SK-N-MC (cell line): Measurements from ENCODE around the gene AMOT.

Source experiments
- EZH2 ChIP-seq: fragments of 200-600 bp; sonication (generic); IDR thresholded peaks from one replicate; pipeline ENCODE4 v1.6.1; 2017; ENCODE audit warnings: antibody characterized with exemption
- POLR2AphosphoS5 ChIP-seq: IDR thresholded peaks from 2 replicates; pipeline ENCODE4 v1.6.1; 2012; ENCODE audit warnings: mild to moderate bottlenecking, low read depth, low read length, borderline replicate concordance

- TF ChIP-seq EZH2 = no peak
- TF ChIP-seq POLR2AphosphoS5 = 0 out of 2 replicates have a peak, but pooled peaks have one; percentile 25
Measured at GRCh38 chrX:112840382-112841113, at the start of gene AMOT.
